Stimulated activated CD4-positive, alpha-beta T cell treated with anti-CD3 and anti-CD28 coated beads, Interleukin-4, amount 100 ng/mL, for 24 hours (primary cell): ENCODE data around the gene B4GALT7.
"Not testable (repeated sequence)": the region's sequence is repeated elsewhere in the genome, so short reads cannot be mapped to it uniquely, and the experiment has no call there.

Experiments
- DNase-seq: peaks from one replicate; pipeline ENCODE4 v3.0.0-alpha.2; 2020

Gene B4GALT7

DNA sequence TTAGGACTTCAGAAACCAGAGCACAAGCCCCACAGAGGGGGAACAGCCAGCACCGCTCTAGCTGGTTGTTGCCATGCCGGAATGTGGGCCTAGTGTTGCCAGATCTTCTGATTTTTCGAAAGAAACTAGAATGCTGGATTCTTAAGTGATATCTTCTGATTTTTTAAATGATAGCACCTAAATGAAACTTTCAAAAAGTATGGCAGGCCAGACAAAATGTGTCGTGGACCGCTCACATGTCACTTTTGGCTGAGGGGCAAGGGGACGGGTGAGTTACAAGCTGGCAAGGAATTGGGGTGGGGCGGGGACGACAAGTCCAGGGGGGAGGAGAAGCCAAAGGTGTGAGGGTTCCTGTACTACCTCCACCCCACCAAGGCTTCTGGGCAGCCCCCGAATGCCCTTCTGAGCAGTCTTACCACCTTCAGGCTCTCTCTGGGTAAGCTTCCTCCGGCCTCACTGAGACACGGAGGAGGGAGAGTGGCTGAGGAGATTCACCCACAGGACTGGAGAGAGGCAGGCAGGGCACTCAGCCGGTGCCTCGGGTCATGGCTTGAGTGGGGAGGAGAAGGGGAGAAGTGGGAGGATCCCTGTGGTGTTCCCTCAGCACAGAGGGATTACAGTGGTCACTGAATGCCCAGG, 10.3 kb downstream of the B4GALT7 start:
- no peak for DNase-seq

DNA sequence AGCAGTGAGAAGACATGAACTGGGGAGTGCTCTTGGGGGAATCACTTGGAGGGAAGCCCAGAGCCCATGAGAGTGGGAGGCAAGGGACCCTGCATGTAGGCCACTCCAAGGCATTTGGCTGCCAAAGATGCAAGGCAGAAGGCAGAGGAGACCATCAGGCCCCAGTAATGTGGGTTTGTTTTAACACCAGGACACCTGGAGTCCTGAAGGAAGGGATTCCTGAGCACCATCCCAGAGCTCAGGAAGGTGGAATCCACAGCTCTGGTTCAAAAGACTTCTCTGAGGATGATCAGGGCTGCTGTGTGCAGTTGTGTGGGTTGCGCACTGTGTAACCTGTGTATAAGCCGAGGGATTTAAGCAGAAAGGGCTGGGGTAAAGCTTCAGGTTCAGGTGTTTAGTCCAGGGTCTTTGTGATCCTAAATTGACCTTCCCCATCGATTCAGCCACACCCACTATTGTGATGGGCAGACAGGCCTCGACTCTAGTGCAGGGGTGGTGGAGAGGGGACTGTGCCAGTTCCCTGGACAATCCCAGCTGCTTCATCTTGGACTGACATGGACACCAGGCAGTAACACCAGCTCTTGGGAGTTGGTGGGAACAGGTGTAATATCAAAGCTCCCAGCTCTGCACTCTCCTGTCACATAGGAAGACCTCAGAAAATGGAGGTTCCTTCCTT, 11.0 kb downstream of the B4GALT7 start:
- no peak for DNase-seq

DNA sequence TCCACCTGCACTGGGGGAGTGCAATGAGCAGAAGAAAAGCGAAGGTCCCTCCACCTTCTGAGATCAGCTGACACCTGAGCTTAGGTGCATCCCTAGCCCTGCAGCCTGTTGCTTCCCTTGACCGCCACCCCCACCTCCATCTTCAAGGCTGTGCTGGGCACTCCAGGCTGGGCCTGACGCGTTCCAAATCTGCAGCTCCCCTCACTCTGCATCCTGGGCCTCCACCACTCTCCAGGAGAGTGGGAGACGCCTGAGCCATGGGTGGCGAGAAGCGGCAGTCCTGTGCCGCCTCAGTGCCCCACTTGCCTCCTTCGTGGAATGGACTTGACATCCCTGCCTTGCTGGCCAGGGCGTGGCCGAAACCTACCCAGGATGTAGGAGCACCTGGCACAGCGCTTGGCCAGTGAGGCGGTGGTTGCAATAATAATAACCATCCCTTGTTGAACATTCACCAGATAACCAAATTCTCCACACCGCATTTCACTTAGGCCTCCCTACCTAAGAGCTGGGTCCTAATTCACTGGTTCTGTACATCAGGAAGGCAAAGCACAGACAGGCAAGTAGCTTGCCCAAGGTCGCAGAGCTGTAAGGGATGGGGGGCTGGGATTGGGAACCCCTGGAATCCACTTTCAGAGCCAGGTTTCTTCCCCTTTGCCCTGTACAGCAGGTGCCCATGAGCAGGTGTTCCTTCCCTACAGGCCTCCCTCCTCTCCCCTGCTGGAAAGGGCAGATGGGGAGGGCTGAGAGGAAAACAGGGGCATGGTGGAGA, 11.7 kb downstream of the B4GALT7 start:
- DNase-seq, result no peak

DNA sequence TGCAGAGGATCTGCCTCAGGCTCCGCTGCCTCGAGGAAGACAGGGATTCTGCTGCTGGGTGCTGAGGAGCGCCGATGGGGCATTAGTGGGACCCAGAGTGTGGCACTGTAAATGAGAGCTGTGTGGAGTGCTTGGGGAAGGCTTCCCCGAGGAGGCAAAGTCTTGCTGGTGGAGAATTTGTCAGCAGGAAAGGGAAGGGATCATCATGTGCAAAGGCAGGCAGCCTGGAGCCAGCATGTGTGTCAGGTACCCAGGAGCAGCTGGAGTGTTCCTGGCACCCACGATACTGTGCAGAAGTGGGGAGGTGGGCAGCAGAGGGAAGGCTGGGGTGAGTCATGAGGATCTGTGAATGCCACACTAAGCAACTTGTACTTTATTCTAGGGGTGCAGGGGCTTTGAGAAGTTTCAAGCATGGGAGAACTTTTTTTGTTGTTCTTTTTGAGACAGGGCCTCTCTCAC, 12.3 kb downstream of the B4GALT7 start:
- DNase-seq, result no peak

DNA sequence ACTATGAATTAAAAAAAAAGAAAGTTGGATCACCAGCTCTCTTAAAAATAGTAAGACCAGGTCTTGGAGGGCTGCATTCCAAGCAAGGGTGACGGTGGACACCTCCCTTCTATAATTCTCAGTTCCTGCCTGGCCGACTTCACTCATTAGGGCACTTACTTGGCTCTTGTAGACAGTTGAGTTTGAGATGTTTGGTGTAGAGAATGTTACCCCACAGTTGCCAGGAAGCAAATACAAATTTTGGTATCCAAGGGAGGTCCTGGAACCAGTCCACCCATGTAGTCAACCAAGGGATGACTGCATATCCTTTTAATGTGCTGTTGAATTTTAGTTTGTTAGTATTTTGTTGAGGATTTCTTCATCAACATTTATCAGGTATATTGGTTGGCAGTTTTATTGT, 20.6 kb downstream of the B4GALT7 start:
- DNase-seq, result no peak

DNA sequence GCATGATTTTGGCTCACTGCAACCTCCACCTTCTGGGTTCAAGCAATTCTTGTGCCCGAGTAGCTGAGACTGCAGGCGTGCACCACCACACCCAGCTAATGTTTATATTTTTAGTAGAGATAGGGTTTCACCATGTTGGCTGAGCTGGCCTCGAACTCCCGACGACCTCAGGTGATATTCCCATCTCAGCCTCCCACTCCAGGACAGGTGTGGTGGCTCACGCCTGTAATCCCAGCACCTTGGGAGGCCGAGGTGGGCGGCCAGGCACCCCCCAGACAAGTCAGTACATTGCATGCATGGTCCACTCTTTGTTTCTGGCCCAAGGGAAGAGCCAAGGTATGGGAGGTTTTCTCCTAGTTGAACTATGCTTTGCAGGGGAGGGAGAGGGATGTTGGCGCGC, 24.2 kb downstream of the B4GALT7 start:
- DNase-seq, result not testable (repeated sequence)

DNA sequence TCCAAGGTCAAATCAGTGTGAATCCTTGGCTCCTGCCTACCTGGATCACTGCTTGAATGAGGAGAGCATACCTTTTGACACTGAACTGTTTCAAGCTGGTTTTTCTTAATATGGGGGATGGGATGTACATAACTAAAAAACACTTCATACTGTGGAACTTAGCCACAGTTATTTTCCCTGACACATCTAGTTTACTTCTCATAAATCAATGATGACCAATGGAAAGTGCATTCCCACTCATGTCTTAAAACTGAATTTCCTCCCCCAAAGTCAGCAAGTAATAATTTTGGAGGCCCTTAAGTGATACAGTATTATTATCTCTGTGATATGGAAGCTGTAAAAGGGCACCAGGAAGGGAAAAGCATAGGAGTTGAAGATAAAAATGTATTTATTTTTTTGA, 30.3 kb downstream of the B4GALT7 start:
- DNase-seq, result not testable (repeated sequence)

DNA sequence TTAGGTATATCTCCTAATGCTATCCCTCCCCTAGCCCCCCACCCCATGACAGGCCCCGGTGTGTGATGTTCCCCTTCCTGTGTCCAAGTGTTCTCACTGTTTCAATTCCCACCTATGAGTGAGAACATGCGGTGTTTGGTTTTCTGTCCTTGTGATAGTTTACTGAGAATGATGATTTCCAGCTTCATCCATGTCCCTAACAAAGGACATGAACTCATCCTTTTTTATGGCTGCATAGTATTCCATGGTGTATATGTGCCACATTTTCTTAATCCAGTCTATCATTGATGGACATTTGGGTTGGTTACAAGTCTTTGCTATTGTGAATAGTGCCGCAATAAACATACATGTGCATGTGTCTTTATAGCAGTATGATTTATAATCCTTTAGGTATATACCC, 35.0 kb downstream of the B4GALT7 start:
- not testable (repeated sequence) for DNase-seq

DNA sequence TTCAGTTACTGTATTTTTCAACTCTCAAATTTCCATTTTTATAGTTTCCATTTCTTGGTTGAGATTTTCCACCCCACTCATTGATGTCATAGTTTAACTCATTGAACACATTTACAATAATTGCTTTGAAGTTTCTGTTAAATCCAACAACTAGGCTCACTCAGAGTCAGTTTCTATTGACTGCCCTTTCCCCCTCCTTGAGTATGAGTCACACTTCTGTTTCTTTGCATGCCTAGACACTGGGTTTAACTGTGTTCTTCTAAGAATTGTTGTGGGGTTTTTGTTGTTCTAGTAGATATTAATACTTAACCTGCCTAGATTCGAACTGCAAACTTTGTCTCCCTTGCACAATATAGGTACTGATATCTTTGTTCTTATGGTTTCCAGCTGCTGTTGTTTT, 45.5 kb downstream of the B4GALT7 start:
- not testable (repeated sequence) for DNase-seq

DNA sequence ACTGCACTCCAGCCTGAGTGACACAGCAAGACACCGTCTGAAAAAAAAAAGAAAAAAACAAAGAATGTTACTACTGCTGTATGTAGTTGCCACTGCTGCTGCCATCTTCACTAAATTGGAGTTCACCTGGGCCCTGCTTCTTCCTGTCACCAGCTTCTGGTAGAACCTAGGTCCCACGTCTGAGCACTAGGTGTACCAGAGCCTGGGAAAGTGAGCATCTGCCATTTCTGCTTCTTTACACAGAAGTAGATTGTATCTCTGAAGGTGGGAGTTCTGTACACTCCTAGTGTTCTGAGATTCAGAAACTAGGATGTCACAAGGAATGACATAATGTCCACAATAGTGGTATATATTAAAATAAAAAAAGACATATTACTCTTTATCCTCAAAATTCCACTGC, 51.3 kb downstream of the B4GALT7 start:
- DNase-seq, result not testable (repeated sequence)

DNA sequence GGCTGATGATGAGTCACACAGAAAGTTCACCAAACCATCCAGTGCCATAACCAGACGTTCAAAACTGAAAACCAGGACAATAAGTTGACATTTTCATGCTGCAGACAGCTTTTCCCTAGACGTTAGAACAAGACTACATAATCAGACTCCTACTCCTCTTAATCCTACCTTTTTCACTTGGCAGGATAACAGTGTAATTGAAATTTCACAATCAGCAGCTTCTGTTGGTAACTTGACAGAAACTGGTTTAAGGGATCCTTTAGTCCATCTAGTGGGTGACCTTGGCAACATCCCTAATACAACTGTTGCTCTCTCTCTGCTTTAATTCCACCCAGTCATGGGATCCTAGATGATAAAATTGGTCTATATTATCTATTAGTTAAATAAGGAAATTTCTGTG, 57.9 kb downstream of the B4GALT7 start:
- not testable (repeated sequence) for DNase-seq

DNA sequence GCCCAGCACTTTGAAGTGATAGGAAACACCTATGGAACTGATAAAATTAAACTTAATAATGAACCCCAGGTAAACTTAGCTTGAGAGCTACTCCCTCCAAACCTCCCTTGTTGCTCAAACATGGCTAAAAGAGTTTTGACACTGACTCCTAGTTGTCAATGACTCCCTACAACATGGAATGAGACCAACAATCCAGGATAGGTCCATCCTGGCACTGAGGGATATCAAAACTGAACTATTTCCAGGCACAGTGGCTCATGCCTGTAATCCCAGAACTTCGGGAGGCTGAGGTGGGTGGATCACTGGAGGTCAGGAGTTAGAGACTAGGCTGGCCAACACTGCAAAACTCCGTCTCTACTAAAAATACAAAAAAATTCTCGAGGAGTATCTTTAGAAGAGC, 58.6 kb downstream of the B4GALT7 start:
- DNase-seq, result not testable (repeated sequence)
